ENCODE results near the gene PRR22. TPM values are rescaled to one million over a fixed set of nuclear protein-coding genes. Genes with fewer than 3 reads are reported as not detected.

PRR22 gene
- total RNA-seq, 1 experiment from 2014 or later: 8.1 TPM

- no CpG with 5 or more reads among the region's 107 CpGs for WGBS (ENCODE audit: extremely low coverage, insufficient read length, low lambda C conversion rate)
- Histone ChIP-seq H4K5ac (ENCODE audit: insufficient read length, low read depth, low read length) (no peak within 1 kb of the TSS), H3K14ac (ENCODE audit: insufficient read depth, low read length) (no peak within 1 kb of the TSS), H3K56ac (ENCODE audit: insufficient read length, low read depth, low read length) (no peak within 1 kb of the TSS), H2AK5ac (ENCODE audit: insufficient read length, low read length) (no peak within 1 kb of the TSS), H3K79me2 (ENCODE audit: insufficient read depth, low read length) (no peaks in the 10 kb centered on the region), H4K91ac (ENCODE audit: insufficient read length, low read depth, low read length) (no peak within 1 kb of the TSS), H4K20me1 (ENCODE audit: control insufficient read depth, insufficient read depth, insufficient read length) (no peaks in the 10 kb centered on the region), H3K18ac (ENCODE audit: insufficient read length, low read depth, low read length) (no peak within 1 kb of the TSS), H2BK120ac (ENCODE audit: low read depth, low read length, poor library complexity, severe bottlenecking) (no peak within 1 kb of the TSS), H4K8ac (replicated peaks; ENCODE audit: insufficient read length, low read depth, low read length) (no peak within 1 kb of the TSS), H3K27ac (ENCODE audit: insufficient read length, low read depth, low read length) (no peak within 1 kb of the TSS), H3K4me2 (ENCODE audit: insufficient read depth, insufficient read length, low read length) (peak within 1 kb of the TSS; percentile 31), H2AFZ (ENCODE audit: low read length) (no peak within 1 kb of the TSS), H3K27me3 (ENCODE audit: insufficient read depth, low read length) (no peaks in the 10 kb centered on the region; the same call in 1 of the 2 replicates), H3K9me3 (ENCODE audit: control insufficient read depth, low read depth, low read length) (no peaks in the 10 kb centered on the region), H2BK12ac (ENCODE audit: insufficient read length, low read depth, low read length) (no peak within 1 kb of the TSS), H3K79me1 (ENCODE audit: insufficient read depth, low read depth, low read length, poor library complexity, severe bottlenecking) (no peaks in the 10 kb centered on the region), H2BK15ac (ENCODE audit: low read depth, low read length) (no peak within 1 kb of the TSS), H2BK5ac (ENCODE audit: insufficient read length, low read length) (no peak within 1 kb of the TSS), H3K4me1 (ENCODE audit: insufficient read depth, low read length) (no peaks in the 10 kb centered on the region), H3K23me2 (ENCODE audit: insufficient read length, low read depth, low read length, poor library complexity, severe bottlenecking) (peaks cover 6% of the 10 kb centered on the region), H3K23ac (ENCODE audit: insufficient read length, low read depth, low read length) (no peak within 1 kb of the TSS), H3K9ac (ENCODE audit: extremely low read depth, insufficient read length, low read length) (no peak within 1 kb of the TSS), H3T11ph (ENCODE audit: low read length) (no peak within 1 kb of the TSS), H2BK20ac (ENCODE audit: low read depth, low read length, poor library complexity, severe bottlenecking) (no peak within 1 kb of the TSS), H3K4ac (ENCODE audit: low read depth, low read length) (no peak within 1 kb of the TSS)
- Mint-ChIP-seq H3K9me3 (peaks cover 0 to 4% of the 10 kb centered on the region in 2 experiments; a peak in 3 of 5 replicates), H3K27ac (peak within 1 kb of the TSS in 1 of 3 experiments; percentile 89; a peak in 2 of 7 replicates), H3K27me3 (ENCODE audit: low read depth) (peaks cover 47% of the 10 kb centered on the region), H3K4me1 (peaks cover 16 to 30% of the 10 kb centered on the region in 2 experiments), H3K36me3 (ENCODE audit: insufficient read depth in 1 of 3, low read depth in 3 of 3) (peaks cover 0 to 4% (median 0%) of the 10 kb centered on the region in 3 experiments; a peak in 2 of 7 replicates), H3K4me3 (peak within 1 kb of the TSS; percentile 65 to 84)
- TF ChIP-seq CTCF (conservative IDR thresholded peaks at IDR 0.05): no peak
- peak; percentile 67 for DNase-seq
Observed at GRCh38 chr19:5804516-5805461, 20.2 kb upstream of the PRR22 start, which contains the start of gene NRTN. Gene NRTN (plus strand): TSS chr19:5805067. CDS start chr19:5824166, 19,099 bp downstream.

Data from H9 (cell line).